Endometrium (tissue), 2 donors: ENCODE data around the gene FUBP3.
"Not testable (repeated sequence)": the region's sequence is repeated elsewhere in the genome, so short reads cannot be mapped to it uniquely, and the experiment has no call there.

Experiments
- FAIRE-seq: peaks from 2 replicates; lab custom pipeline; 2012; peaks lifted over from hg19 to GRCh38; lab: Jason Lieb, UNC
- donor health status: control.
- donor health status: control.

Gene FUBP3

GRCh38 chr9:130682421-130683121 lies 103.2 kb downstream of the FUBP3 start:
- peak; percentile 80 for FAIRE-seq

DNA sequence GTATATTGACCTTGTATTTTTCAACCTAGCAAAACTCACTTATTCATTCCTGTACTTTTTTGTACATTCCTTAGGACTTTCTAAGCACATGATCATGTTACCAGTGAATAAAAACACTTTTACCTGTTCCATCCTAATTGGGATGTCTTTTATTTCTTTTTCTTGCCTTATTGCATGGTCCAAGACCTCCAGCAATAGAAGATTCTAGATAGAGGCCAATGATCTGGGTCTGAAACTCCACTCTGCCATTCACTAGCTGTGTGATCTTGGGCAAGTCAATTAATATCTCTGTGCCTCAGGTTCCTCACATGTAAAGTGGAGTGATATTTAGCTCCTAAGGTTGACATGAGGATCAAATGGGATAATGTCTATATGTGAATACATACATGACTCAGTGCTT lies 105.7 kb downstream of the FUBP3 start:
- no peak for FAIRE-seq

GRCh38 chr9:130685945-130686344 lies 106.6 kb downstream of the FUBP3 start:
- not testable (repeated sequence) for FAIRE-seq

- no peak for FAIRE-seq
These were observed 108.2 kb downstream of the FUBP3 start for GRCh38 chr9:130687615-130688014.
